ENCODE data around the gene CAMKK1.

DNA sequence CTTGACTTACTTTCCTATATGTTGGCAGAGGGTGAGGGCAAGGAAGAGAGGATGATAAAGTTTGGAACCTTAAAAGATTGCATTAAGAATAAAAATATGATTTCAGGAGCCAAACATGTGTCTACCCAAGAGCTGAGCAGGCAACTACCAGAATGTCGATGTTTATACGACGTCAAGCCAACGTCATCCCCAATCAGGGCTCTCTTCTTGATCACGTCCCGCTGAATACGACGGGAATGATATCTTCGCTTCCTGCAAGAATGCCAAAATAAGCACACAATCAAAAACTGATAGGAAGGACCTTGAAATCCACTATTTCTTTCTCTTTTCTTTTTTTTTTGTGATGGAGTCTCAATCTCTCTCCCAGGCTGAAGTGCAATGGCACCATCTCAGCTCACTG lies 71.8 kb downstream of the CAMKK1 start:
- TF ChIP-seq, protein P1, sequence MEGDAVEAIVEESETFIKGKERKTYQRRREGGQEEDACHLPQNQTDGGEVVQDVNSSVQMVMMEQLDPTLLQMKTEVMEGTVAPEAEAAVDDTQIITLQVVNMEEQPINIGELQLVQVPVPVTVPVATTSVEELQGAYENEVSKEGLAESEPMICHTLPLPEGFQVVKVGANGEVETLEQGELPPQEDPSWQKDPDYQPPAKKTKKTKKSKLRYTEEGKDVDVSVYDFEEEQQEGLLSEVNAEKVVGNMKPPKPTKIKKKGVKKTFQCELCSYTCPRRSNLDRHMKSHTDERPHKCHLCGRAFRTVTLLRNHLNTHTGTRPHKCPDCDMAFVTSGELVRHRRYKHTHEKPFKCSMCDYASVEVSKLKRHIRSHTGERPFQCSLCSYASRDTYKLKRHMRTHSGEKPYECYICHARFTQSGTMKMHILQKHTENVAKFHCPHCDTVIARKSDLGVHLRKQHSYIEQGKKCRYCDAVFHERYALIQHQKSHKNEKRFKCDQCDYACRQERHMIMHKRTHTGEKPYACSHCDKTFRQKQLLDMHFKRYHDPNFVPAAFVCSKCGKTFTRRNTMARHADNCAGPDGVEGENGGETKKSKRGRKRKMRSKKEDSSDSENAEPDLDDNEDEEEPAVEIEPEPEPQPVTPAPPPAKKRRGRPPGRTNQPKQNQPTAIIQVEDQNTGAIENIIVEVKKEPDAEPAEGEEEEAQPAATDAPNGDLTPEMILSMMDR (optimal IDR thresholded peaks at IDR 0.05 in 1 of 3, IDR thresholded peaks at IDR 0.05 in 1 of 3, conservative IDR thresholded peaks at IDR 0.05 in 1 of 3; ENCODE audit: extremely low read depth in 1 of 3, insufficient read depth in 2 of 3, low read length in 3 of 3): no peak
- TF ChIP-seq EZH2 (IDR thresholded peaks at IDR 0.05; ENCODE audit: low read length): no peak

Measured in keratinocyte (primary cell).